ENCODE data around the gene HDDC3. TPM values are rescaled to one million over a fixed set of nuclear protein-coding genes. Genes with fewer than 3 reads are reported as not detected.
"Not testable (repeated sequence)": the region's sequence is repeated elsewhere in the genome, so short reads cannot be mapped to it uniquely, and the experiment has no call there.

HDDC3 gene
- total and polyA plus RNA-seq, 2 experiments from 2014 or later = 9.7 to 11.1 TPM

- H3K4me3 ChIP-seq = peak overlapping the region; percentile 95
- no peak overlapping the region for H3K27ac ChIP-seq
- TF ChIP-seq EZH2phosphoT487 (IDR thresholded peaks at IDR 0.05; ENCODE audit: insufficient read depth, low read depth) = no peak
- TF ChIP-seq EZH2 (IDR thresholded peaks at IDR 0.05; ENCODE audit: insufficient read depth, poor library complexity, severe bottlenecking) = no peak
- H3K9ac ChIP-seq = peak overlapping the region; percentile 82; the same call in 1 of the 2 replicates
- H3K79me2 ChIP-seq (ENCODE audit: insufficient read depth) = peaks cover 21% of the 10 kb centered on the region
- H2AFZ ChIP-seq = peak overlapping the region; percentile 97
- DNase-seq = no peak
- no peaks in the 10 kb centered on the region for H3K9me3 ChIP-seq (ENCODE audit: low read depth)
- no peaks in the 10 kb centered on the region for H4K20me1 ChIP-seq (ENCODE audit: insufficient read depth)
- H3K9me2 ChIP-seq (ENCODE audit: insufficient read depth) = no peaks in the 10 kb centered on the region
- in situ Hi-C loops (cut with MboI) = no loop called here
- H3K36me3 ChIP-seq (ENCODE audit: low read depth) = no peaks in the 10 kb centered on the region
- H3K27me3 ChIP-seq (replicated peaks; ENCODE audit: insufficient read depth) = no peaks in the 10 kb centered on the region
- H3K4me1 ChIP-seq (ENCODE audit: insufficient read depth) = peaks cover 20% of the 10 kb centered on the region
- 18 to 21% methylated on average over 5 of the region's 5 CpGs for WGBS, 2 experiments (ENCODE audit: low coverage in 1 of 2, low lambda C conversion rate in 2 of 2, missing lambda C conversion rate in 2 of 2)
- H3F3A ChIP-seq (ENCODE audit: insufficient read depth) = peaks cover 13% of the 10 kb centered on the region; the same call in 1 of the 2 replicates
- H3K4me2 ChIP-seq (ENCODE audit: unreplicated experiment) = no peak overlapping the region
Observed at GRCh38 chr15:90932660-90932991, 277 bp upstream of the HDDC3 start.

GRCh38 chr15:90931575-90931827, 848 bp downstream of the HDDC3 start:
- Histone ChIP-seq H2AFZ (peak overlapping the region; percentile 97), H3K36me3 (ENCODE audit: low read depth) (no peaks in the 10 kb centered on the region), H4K20me1 (ENCODE audit: insufficient read depth) (no peaks in the 10 kb centered on the region), H3K9me2 (ENCODE audit: insufficient read depth) (no peaks in the 10 kb centered on the region), H3K4me1 (ENCODE audit: insufficient read depth) (peaks cover 17% of the 10 kb centered on the region), H3K27ac (no peak overlapping the region), H3K9ac (no peak overlapping the region), H3K4me3 (peak overlapping the region; percentile 95), H3F3A (ENCODE audit: insufficient read depth) (peaks cover 13% of the 10 kb centered on the region; the same call in 1 of the 2 replicates), H3K27me3 (replicated peaks; ENCODE audit: insufficient read depth) (no peaks in the 10 kb centered on the region), H3K4me2 (ENCODE audit: unreplicated experiment) (peak overlapping the region; percentile 96), H3K9me3 (ENCODE audit: low read depth) (no peaks in the 10 kb centered on the region), H3K79me2 (ENCODE audit: insufficient read depth) (peaks cover 11% of the 10 kb centered on the region)
- WGBS, 2 experiments (ENCODE audit: low coverage in 1 of 2, low lambda C conversion rate in 2 of 2, missing lambda C conversion rate in 2 of 2) = 59 to 62% methylated on average over 6 of the region's 6 CpGs
- in situ Hi-C loops (cut with MboI) = no loop called here
- no peak for DNase-seq
- TF ChIP-seq EZH2phosphoT487 (IDR thresholded peaks at IDR 0.05; ENCODE audit: insufficient read depth, low read depth) (no peak), EZH2 (IDR thresholded peaks at IDR 0.05; ENCODE audit: insufficient read depth, poor library complexity, severe bottlenecking) (no peak)

- Histone ChIP-seq H3K9me2 (ENCODE audit: insufficient read depth) (no peaks in the 10 kb centered on the region), H3K9me3 (ENCODE audit: low read depth) (no peaks in the 10 kb centered on the region), H3K27ac (peak overlapping the region; percentile 78; the same call in 1 of the 2 replicates), H3K79me2 (ENCODE audit: insufficient read depth) (peaks cover 6% of the 10 kb centered on the region), H2AFZ (peak overlapping the region; percentile 99), H3K9ac (peak overlapping the region; percentile 89), H4K20me1 (ENCODE audit: insufficient read depth) (no peaks in the 10 kb centered on the region), H3K4me2 (ENCODE audit: unreplicated experiment) (peak overlapping the region; percentile 96), H3F3A (ENCODE audit: insufficient read depth) (peaks cover 13% of the 10 kb centered on the region; the same call in 1 of the 2 replicates), H3K4me1 (ENCODE audit: insufficient read depth) (peaks cover 12% of the 10 kb centered on the region), H3K36me3 (ENCODE audit: low read depth) (no peaks in the 10 kb centered on the region), H3K27me3 (replicated peaks; ENCODE audit: insufficient read depth) (no peaks in the 10 kb centered on the region), H3K4me3 (peak overlapping the region; percentile 85)
- TF ChIP-seq EZH2 (IDR thresholded peaks at IDR 0.05; ENCODE audit: insufficient read depth, poor library complexity, severe bottlenecking) (no peak), EZH2phosphoT487 (IDR thresholded peaks at IDR 0.05; ENCODE audit: insufficient read depth, low read depth) (no peak)
- DNase-seq = peak; percentile 33
- WGBS, 2 experiments (ENCODE audit: low coverage in 1 of 2, low lambda C conversion rate in 2 of 2, missing lambda C conversion rate in 2 of 2) = 84 to 89% methylated on average over 15 of the region's 15 CpGs
- in situ Hi-C loops (cut with MboI) = no loop called here
Observed at GRCh38 chr15:90930861-90931574, 1.3 kb downstream of the HDDC3 start.

DNA sequence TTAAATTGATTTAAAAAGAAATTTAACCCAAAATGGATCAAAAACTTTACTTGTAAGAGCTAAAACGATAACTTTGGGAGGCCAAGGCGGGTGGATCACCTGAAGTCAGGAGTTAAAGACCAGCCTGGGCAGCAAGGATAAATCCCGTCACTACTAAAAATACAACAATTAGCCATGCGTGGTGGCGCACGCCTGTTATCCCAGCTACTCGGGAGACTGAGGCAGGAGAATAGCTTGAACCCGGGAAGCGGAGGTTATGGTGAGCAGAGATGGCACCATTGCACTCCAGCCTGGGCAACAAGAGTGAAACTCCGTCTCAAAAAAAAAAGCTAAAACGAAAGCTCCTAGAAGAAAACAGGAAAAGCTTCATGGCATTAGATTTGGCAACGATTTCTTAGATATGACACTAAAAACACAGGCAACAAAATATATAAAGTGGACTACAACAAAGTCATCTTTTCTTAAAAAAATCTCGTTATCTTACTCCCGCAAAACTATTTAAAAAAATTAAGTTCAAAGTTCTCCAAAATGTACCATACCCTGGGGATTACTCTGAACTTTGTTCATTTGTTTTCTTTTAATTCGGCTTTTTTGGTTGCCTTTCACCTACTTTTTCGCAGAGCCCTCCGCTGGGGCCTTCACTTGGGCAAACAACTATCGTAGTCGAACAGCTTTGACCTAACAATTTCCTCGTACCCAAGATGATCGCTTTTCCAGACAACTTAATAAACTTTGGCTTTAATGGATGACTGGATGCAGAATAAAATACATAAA, 2.9 kb downstream of the HDDC3 start:
- in situ Hi-C loops (cut with MboI) = no loop called here
- Histone ChIP-seq H3K36me3 (ENCODE audit: low read depth) (no peaks in the 10 kb centered on the region), H3K27me3 (replicated peaks; ENCODE audit: insufficient read depth) (no peaks in the 10 kb centered on the region), H3K9ac (peak overlapping the region; percentile 89), H3K9me3 (ENCODE audit: low read depth) (no peaks in the 10 kb centered on the region), H3K79me2 (ENCODE audit: insufficient read depth) (no peaks in the 10 kb centered on the region), H2AFZ (peak overlapping the region; percentile 99), H3F3A (ENCODE audit: insufficient read depth) (peaks cover 13% of the 10 kb centered on the region; the same call in 1 of the 2 replicates), H3K4me1 (ENCODE audit: insufficient read depth) (peaks cover 11% of the 10 kb centered on the region), H4K20me1 (ENCODE audit: insufficient read depth) (no peaks in the 10 kb centered on the region), H3K9me2 (ENCODE audit: insufficient read depth) (no peaks in the 10 kb centered on the region), H3K4me2 (ENCODE audit: unreplicated experiment) (peak overlapping the region; percentile 92), H3K4me3 (peak overlapping the region; percentile 85), H3K27ac (peak overlapping the region; percentile 78)
- TF ChIP-seq EZH2 (IDR thresholded peaks at IDR 0.05; ENCODE audit: insufficient read depth, poor library complexity, severe bottlenecking) (no peak), EZH2phosphoT487 (IDR thresholded peaks at IDR 0.05; ENCODE audit: insufficient read depth, low read depth) (no peak)
- peak; percentile 6 for DNase-seq
- WGBS, 2 experiments (ENCODE audit: low coverage in 1 of 2, low lambda C conversion rate in 2 of 2, missing lambda C conversion rate in 2 of 2) = 59 to 64% methylated on average over 21 of the region's 21 CpGs

- H3K4me3 ChIP-seq; H4K20me1 ChIP-seq (ENCODE audit: insufficient read depth); DNase-seq; H3K79me2 ChIP-seq (ENCODE audit: insufficient read depth); H3K9me3 ChIP-seq (ENCODE audit: low read depth); H3K36me3 ChIP-seq (ENCODE audit: low read depth); H3K9ac ChIP-seq; H2AFZ ChIP-seq; H3K9me2 ChIP-seq (ENCODE audit: insufficient read depth); in situ Hi-C loops (cut with MboI); H3K27ac ChIP-seq; H3K27me3 ChIP-seq (replicated peaks; ENCODE audit: insufficient read depth); H3K4me2 ChIP-seq (ENCODE audit: unreplicated experiment): not testable (repeated sequence)
- H3K4me1 ChIP-seq (ENCODE audit: insufficient read depth) = peaks cover 11% of the 10 kb centered on the region
- WGBS, 2 experiments (ENCODE audit: low coverage in 1 of 2, low lambda C conversion rate in 2 of 2, missing lambda C conversion rate in 2 of 2) = 97 to 98% methylated on average over 7 of the region's 7 CpGs
- peaks cover 13% of the 10 kb centered on the region; the same call in 1 of the 2 replicates for H3F3A ChIP-seq (ENCODE audit: insufficient read depth)
Observed at GRCh38 chr15:90928106-90928505, 4.2 kb downstream of the HDDC3 start.

GRCh38 chr15:90926766-90927165, 5.6 kb downstream of the HDDC3 start:
- H2AFZ ChIP-seq; DNase-seq; H3K4me3 ChIP-seq; H3K27ac ChIP-seq; in situ Hi-C loops (cut with MboI); H3K9me2 ChIP-seq (ENCODE audit: insufficient read depth); H4K20me1 ChIP-seq (ENCODE audit: insufficient read depth); H3K36me3 ChIP-seq (ENCODE audit: low read depth); H3K4me2 ChIP-seq (ENCODE audit: unreplicated experiment); H3K9ac ChIP-seq; H3K27me3 ChIP-seq (replicated peaks; ENCODE audit: insufficient read depth); H3K9me3 ChIP-seq (ENCODE audit: low read depth); H3K79me2 ChIP-seq (ENCODE audit: insufficient read depth): not testable (repeated sequence)
- Histone ChIP-seq H3K4me1 (ENCODE audit: insufficient read depth) (peaks cover 11% of the 10 kb centered on the region), H3F3A (ENCODE audit: insufficient read depth) (peaks cover 13% of the 10 kb centered on the region; the same call in 1 of the 2 replicates)
- WGBS, 2 experiments (ENCODE audit: low coverage in 1 of 2, low lambda C conversion rate in 2 of 2, missing lambda C conversion rate in 2 of 2) = 86 to 89% methylated on average over 10 of the region's 10 CpGs
